HCT116 (cell line): ENCODE data around the gene ITPR2. TPM values are rescaled to one million over a fixed set of nuclear protein-coding genes. Genes with fewer than 3 reads are reported as not detected.

Experiments used
- ATAC-seq: fragments of 200-7000 bp; cut with Tn5 transposase; 2 replicates; pipeline ENCODE4 v1.9.1; 2020; ENCODE audit warnings: mild to moderate bottlenecking, moderate library complexity
- BruUV-seq: library from RNA; stranded (reverse); fragments of 400-500 nt; replicated peaks from 2 replicates; lab custom pipeline; 2021; lab: Mats Ljungman, UMichigan
- CTCF ChIA-PET: fragments of 300-600 bp; sonication (Branson Sonifier 250); formaldehyde crosslinking; loops from one replicate; lab custom pipeline; 2021; ENCODE audit warnings: antibody characterized with exemption; lab: Charles Lee
- POLR2A ChIA-PET: fragments of 300-600, 350-600 bp; sonication (Branson Sonifier 250); formaldehyde crosslinking; loops from one replicate; lab custom pipeline; 2021; ENCODE audit warnings: antibody characterized with exemption; lab: Charles Lee
- RAD21 ChIA-PET, 2 experiments: fragments of 300-600 bp; sonication (Branson Sonifier 250); formaldehyde crosslinking; loops; one replicate each; lab custom pipeline; 2023; ENCODE audit warnings: low total read pairs in 2 of 2; ENCODE audit not compliant: uncharacterized antibody in 2 of 2, unreplicated experiment in 2 of 2, low non-redundant PET in 1 of 2; lab: Charles Lee
- DNase-seq: peaks from one replicate; pipeline ENCODE4 v3.0.0-alpha.2; 2010; ENCODE audit warnings: low read depth, low spot score
- H2AFZ ChIP-seq: fragments of 200-600 bp; shearing (Covaris generic), sonication (generic); 2 replicates; pipeline ENCODE4 v1.6.1; 2017; ENCODE audit warnings: low read depth, mixed run types, mixed read lengths, antibody characterized with exemption, low read length; ENCODE audit not compliant: poor library complexity, severe bottlenecking
- H3K27ac ChIP-seq: 2 replicates; pipeline ENCODE4 v1.5.1; 2012; ENCODE audit warnings: low read depth, low read length
- H3K27me3 ChIP-seq: fragments of 200-600 bp; sonication (generic); 2 replicates; pipeline ENCODE4 v1.6.1; 2016; ENCODE audit warnings: mixed run types, low read length, mixed read lengths; ENCODE audit not compliant: insufficient read depth
- H3K36me3 ChIP-seq, 2 experiments: fragments of 200-500 bp in 1 of 2; fragments of 200-600 bp in 1 of 2; sonication (Bioruptor generic) in 1 of 2; sonication (generic) in 1 of 2; 2 replicates each; pipeline versions ENCODE4 v1.5.1 to v1.6.1; 2014 to 2016; ENCODE audit warnings: low read length in 2 of 2, inconsistent platforms in 1 of 2, mixed read lengths in 1 of 2, mixed run types in 1 of 2; ENCODE audit not compliant: insufficient read depth in 2 of 2, control insufficient read depth in 1 of 2
- H3K4me1 ChIP-seq, 2 experiments: fragments of 200-600 bp in 1 of 2; sonication (generic) in 1 of 2; 2 replicates each; pipeline versions ENCODE4 v1.5.1 to v1.6.1; 2012 to 2017; ENCODE audit warnings: low read length in 2 of 2, inconsistent platforms in 1 of 2, mild to moderate bottlenecking in 1 of 2, mixed read lengths in 1 of 2, mixed run types in 1 of 2, moderate library complexity in 1 of 2; ENCODE audit not compliant: insufficient read depth in 2 of 2, control insufficient read depth in 1 of 2
- H3K4me2 ChIP-seq: fragments of 200-600 bp; sonication (generic); 2 replicates; pipeline ENCODE4 v1.6.1; 2017; ENCODE audit warnings: mixed run types, low read length, mixed read lengths
- H3K4me3 ChIP-seq, 2 experiments: fragments of 200-600 bp in 1 of 2; sonication (generic) in 1 of 2; replicated peaks in 1 of 2; 2 replicates each; pipeline ENCODE4 v1.5.1; 2011 to 2016; ENCODE audit warnings: low read length in 2 of 2, control low read depth in 1 of 2, low read depth in 1 of 2, mild to moderate bottlenecking in 1 of 2, mixed read lengths in 1 of 2, mixed run types in 1 of 2
- H3K79me2 ChIP-seq: fragments of 200-600 bp; sonication (generic); 2 replicates; pipeline ENCODE4 v1.6.1; 2017; ENCODE audit warnings: mild to moderate bottlenecking, mixed run types, low read length, moderate library complexity, mixed read lengths; ENCODE audit not compliant: insufficient read depth
- H3K9ac ChIP-seq: fragments of 200-600 bp; sonication (generic); 2 replicates; pipeline ENCODE4 v1.6.1; 2016; ENCODE audit warnings: low read length, mixed read lengths
- H3K9me2 ChIP-seq: fragments of 200-600 bp; sonication (generic), shearing (Covaris generic); 2 replicates; pipeline ENCODE4 v1.6.1; 2017; ENCODE audit warnings: mixed run types, mild to moderate bottlenecking, moderate library complexity; ENCODE audit not compliant: insufficient read depth
- H3K9me3 ChIP-seq, 2 experiments: fragments of 200-500 bp in 1 of 2; fragments of 200-600 bp in 1 of 2; sonication (Bioruptor generic) in 1 of 2; sonication (generic) in 1 of 2; 2 replicates each; pipeline ENCODE4 v1.6.1; 2014 to 2017; ENCODE audit warnings: low read length in 2 of 2, mixed read lengths in 2 of 2, inconsistent platforms in 1 of 2, low read depth in 1 of 2, mild to moderate bottlenecking in 1 of 2, mixed run types in 1 of 2, moderate library complexity in 1 of 2; ENCODE audit not compliant: control insufficient read depth in 1 of 2, insufficient read depth in 1 of 2
- H4K20me1 ChIP-seq: fragments of 200-600 bp; sonication (generic), shearing (Covaris generic); 2 replicates; pipeline ENCODE4 v1.6.1; 2017; ENCODE audit warnings: mixed run types, mild to moderate bottlenecking, moderate library complexity; ENCODE audit not compliant: insufficient read depth
- CEBPB ChIP-seq: IDR thresholded peaks from 2 replicates; pipeline ENCODE4 v1.6.1; 2012; ENCODE audit warnings: low read depth
- ELF1 ChIP-seq: IDR thresholded peaks from 2 replicates; pipeline ENCODE4 v1.6.1; 2012; ENCODE audit warnings: low read depth, borderline replicate concordance
- EZH2phosphoT487 ChIP-seq: fragments of 200-600 bp; IDR thresholded peaks from 2 replicates; pipeline ENCODE4 v1.6.1; 2018; ENCODE audit warnings: antibody characterized with exemption, borderline replicate concordance
- POLR2A ChIP-seq: IDR thresholded peaks from 2 replicates; pipeline ENCODE4 v1.7.0; 2011; ENCODE audit warnings: borderline replicate concordance; ENCODE audit not compliant: insufficient read depth, insufficient read length; ENCODE audit errors: extremely low read depth
- intact Hi-C: fragments of 100-400 bp; cut with micrococcal nuclease; formaldehyde crosslinking; loops from 2 replicates; pipeline ENCODE4 v1.10.0; 2022
- total RNA-seq: library from RNA; stranded (reverse); gene quantifications from one replicate; pipeline ENCODE4 v1.2.1, GENCODE V29; 2021; ENCODE audit not compliant: unreplicated experiment
- TF ChIP-seq, protein P1 (sequence below), 3 experiments: fragments of 200-600 bp in 1 of 3; sonication (generic) in 1 of 3; IDR thresholded peaks in 2 of 3; conservative IDR thresholded peaks in 1 of 3; 2 replicates each; pipeline ENCODE4 v1.5.1; 2012 to 2017; ENCODE audit warnings: low read depth in 2 of 3, low read length in 2 of 3, antibody characterized with exemption in 1 of 3, borderline replicate concordance in 1 of 3, control low read depth in 1 of 3, mild to moderate bottlenecking in 1 of 3, mixed read lengths in 1 of 3, mixed run types in 1 of 3, moderate library complexity in 1 of 3; ENCODE audit not compliant: insufficient read depth in 1 of 3

ITPR2 gene
- total RNA-seq, 1 experiment from 2014 or later = 6.5 TPM

DNA sequence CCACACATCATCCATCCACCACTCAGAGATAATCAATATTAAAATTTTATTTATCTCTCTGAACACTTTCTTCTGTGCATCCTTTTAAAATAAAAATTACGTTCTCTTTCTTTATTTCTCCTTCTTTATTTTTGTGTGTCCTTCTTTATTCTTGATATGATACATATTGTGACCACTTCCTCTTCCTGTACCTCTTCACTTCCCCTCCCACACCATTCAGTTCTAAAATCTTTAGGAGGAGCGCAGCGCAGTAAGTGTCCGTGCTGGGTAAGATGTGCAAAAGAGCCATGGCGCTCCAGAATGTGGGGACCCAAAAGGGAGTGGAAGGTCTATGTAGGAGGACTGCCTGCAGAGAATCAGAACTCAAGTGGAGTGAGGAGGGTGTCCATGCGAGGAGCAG lies 256.7 kb downstream of the ITPR2 start:
- TF ChIP-seq EZH2phosphoT487 (no peak), ELF1 (no peak), POLR2A (no peak)
- TF ChIP-seq, protein P1, sequence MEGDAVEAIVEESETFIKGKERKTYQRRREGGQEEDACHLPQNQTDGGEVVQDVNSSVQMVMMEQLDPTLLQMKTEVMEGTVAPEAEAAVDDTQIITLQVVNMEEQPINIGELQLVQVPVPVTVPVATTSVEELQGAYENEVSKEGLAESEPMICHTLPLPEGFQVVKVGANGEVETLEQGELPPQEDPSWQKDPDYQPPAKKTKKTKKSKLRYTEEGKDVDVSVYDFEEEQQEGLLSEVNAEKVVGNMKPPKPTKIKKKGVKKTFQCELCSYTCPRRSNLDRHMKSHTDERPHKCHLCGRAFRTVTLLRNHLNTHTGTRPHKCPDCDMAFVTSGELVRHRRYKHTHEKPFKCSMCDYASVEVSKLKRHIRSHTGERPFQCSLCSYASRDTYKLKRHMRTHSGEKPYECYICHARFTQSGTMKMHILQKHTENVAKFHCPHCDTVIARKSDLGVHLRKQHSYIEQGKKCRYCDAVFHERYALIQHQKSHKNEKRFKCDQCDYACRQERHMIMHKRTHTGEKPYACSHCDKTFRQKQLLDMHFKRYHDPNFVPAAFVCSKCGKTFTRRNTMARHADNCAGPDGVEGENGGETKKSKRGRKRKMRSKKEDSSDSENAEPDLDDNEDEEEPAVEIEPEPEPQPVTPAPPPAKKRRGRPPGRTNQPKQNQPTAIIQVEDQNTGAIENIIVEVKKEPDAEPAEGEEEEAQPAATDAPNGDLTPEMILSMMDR (IDR thresholded peaks at IDR 0.05 in 2 of 3, conservative IDR thresholded peaks at IDR 0.05 in 1 of 3; ENCODE audit: borderline replicate concordance in 1 of 3, insufficient read depth in 1 of 3, low read depth in 2 of 3, low read length in 2 of 3) = no peak
- H3K36me3 ChIP-seq = no peaks in the 10 kb centered on the region
- ChIA-PET CTCF (no interaction called here), POLR2A (no interaction called here), RAD21 (no interaction called here)
- ATAC-seq (no peak), DNase-seq (no peak)
- H3K27me3 ChIP-seq = no peaks in the 10 kb centered on the region
- H3K9me3 ChIP-seq = no peaks in the 10 kb centered on the region
- no peak overlapping the region for H3K27ac ChIP-seq
- BruUV-seq = no TSS peak
- no peak overlapping the region for H3K4me2 ChIP-seq
- H3K79me2 ChIP-seq = no peaks in the 10 kb centered on the region
- H3K4me1 ChIP-seq = no peaks in the 10 kb centered on the region
- 0 out of 2 replicates have a peak, but pooled peaks cover 2% of the 10 kb centered on the region for H3K9me2 ChIP-seq
- no peak overlapping the region for H3K9ac ChIP-seq
- intact Hi-C loops = no loop called here
- H4K20me1 ChIP-seq = no peaks in the 10 kb centered on the region
- H3K4me3 ChIP-seq = no peak overlapping the region
- no peak overlapping the region for H2AFZ ChIP-seq

DNA sequence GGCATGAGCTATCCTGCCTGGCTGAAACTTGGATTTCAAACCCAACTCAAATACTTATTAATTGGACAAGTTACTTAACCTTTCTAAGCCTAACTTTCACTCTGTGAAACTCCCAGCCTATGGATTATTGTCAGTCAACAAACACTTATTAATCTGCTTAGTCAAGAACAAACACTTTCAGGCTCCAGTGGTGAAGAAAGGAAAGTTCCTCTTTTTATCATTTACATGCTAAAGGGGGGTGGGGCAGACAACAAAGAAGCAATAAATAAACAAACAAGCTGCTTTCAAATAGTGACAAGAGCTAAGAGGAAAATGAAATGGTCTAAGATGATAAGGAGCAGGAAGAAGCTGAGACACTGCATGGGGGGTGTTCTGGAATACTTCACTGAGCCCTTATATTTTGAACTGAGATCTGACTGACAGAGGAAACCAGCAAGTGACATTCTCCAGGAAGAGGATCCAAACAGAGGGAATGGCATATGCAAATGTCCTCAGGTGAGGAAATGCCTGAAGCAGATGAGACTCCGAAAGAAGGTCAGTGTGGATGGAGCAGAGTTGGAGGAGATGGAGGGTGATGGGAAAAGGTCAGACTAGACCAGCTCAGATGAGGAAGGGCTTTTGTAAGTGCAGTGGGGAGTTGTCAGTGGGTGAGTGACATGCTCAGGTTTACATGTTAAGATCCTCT lies 259.6 kb downstream of the ITPR2 start:
- no peak for ATAC-seq
- H2AFZ ChIP-seq = no peak overlapping the region

More for the DNA sequence above, 259.6 kb downstream of the ITPR2 start:
- Histone ChIP-seq H3K36me3 (no peaks in the 10 kb centered on the region), H4K20me1 (no peaks in the 10 kb centered on the region), H3K27me3 (no peaks in the 10 kb centered on the region), H3K27ac (no peak overlapping the region), H3K4me2 (no peak overlapping the region), H3K4me1 (no peaks in the 10 kb centered on the region), H3K9me3 (no peaks in the 10 kb centered on the region), H3K4me3 (no peak overlapping the region), H3K9me2 (no peaks in the 10 kb centered on the region), H3K79me2 (no peaks in the 10 kb centered on the region), H3K9ac (no peak overlapping the region)
- ChIA-PET CTCF (no interaction called here), RAD21 (no interaction called here), POLR2A (no interaction called here)
- BruUV-seq = no TSS peak
- no peak for TF ChIP-seq CEBPB
- no peak for DNase-seq
- intact Hi-C loops = no loop called here
